ENCODE results near the gene MROH7. TPM values are rescaled to one million over a fixed set of nuclear protein-coding genes. Genes with fewer than 3 reads are reported as not detected.

Gene MROH7
- total RNA-seq, 4 donors from 2014 or later, result 2.0 to 5.7 (median 3.8) TPM

GRCh38 chr1:54754486-54755285, 113.1 kb downstream of the MROH7 start:
- no peak for DNase-seq (ENCODE audit: low spot score in 2 of 2)
- 87% methylated on average over 16 of the region's 25 CpGs for WGBS
- peaks cover 28% of the 10 kb centered on the region for H3K36me3 ChIP-seq
- no peaks in the 10 kb centered on the region for H3K27me3 ChIP-seq
- H3K27ac ChIP-seq, result no peak overlapping the region
- no peaks in the 10 kb centered on the region for H3K9me3 ChIP-seq
- no peaks in the 10 kb centered on the region for H3K4me1 ChIP-seq
- TF ChIP-seq EP300 (IDR thresholded peaks at IDR 0.05) (no peak), CTCF (IDR thresholded peaks at IDR 0.05) (no peak)
- H3K4me3 ChIP-seq, result no peak overlapping the region

GRCh38 chr1:54757833-54758232, 116.2 kb downstream of the MROH7 start:
- H3K36me3 ChIP-seq, result peaks cover 28% of the 10 kb centered on the region
- H3K27me3 ChIP-seq, result no peaks in the 10 kb centered on the region
- WGBS, result 94% methylated on average over 6 of the region's 9 CpGs
- DNase-seq (ENCODE audit: low spot score in 2 of 2), result no peak
- TF ChIP-seq CTCF (IDR thresholded peaks at IDR 0.05), result no peak
- TF ChIP-seq POLR2A (IDR thresholded peaks at IDR 0.05), result no peak
- TF ChIP-seq POLR2AphosphoS5 (IDR thresholded peaks at IDR 0.05), result no peak
- no peak for TF ChIP-seq EP300 (IDR thresholded peaks at IDR 0.05)
- H3K4me1 ChIP-seq, result peaks cover 1% of the 10 kb centered on the region
- H3K27ac ChIP-seq, result no peak overlapping the region
- H3K4me3 ChIP-seq, result no peak overlapping the region
- no peaks in the 10 kb centered on the region for H3K9me3 ChIP-seq

GRCh38 chr1:54758678-54759348, 117.2 kb downstream of the MROH7 start:
- no peak overlapping the region for H3K4me3 ChIP-seq
- no peaks in the 10 kb centered on the region for H3K9me3 ChIP-seq
- no peak overlapping the region for H3K27ac ChIP-seq
- H3K4me1 ChIP-seq, result peaks cover 11% of the 10 kb centered on the region
- no peaks in the 10 kb centered on the region for H3K27me3 ChIP-seq
- no peak for DNase-seq (ENCODE audit: low spot score in 2 of 2)
- no peak for TF ChIP-seq POLR2AphosphoS5 (IDR thresholded peaks at IDR 0.05)
- TF ChIP-seq CTCF (IDR thresholded peaks at IDR 0.05), result no peak
- no peak for TF ChIP-seq POLR2A (IDR thresholded peaks at IDR 0.05)
- no peak for TF ChIP-seq EP300 (IDR thresholded peaks at IDR 0.05)
- peaks cover 28% of the 10 kb centered on the region for H3K36me3 ChIP-seq
- 95% methylated on average over 12 of the region's 20 CpGs for WGBS

Other genes starting within 250 kb of the MROH7 start
- gene SSBP3, start 235.4 kb upstream of the MROH7 start, total RNA-seq, result 10 to 100 TPM; 26.4 to 49.5 (median 37.1) TPM
- gene ACOT11, start 93.6 kb upstream of the MROH7 start, total RNA-seq, result 1 to 10 TPM; 4.7 to 8.5 (median 6.9) TPM
- under 1 TPM in 1 of 4 donors, not detected in 3; 0.47 TPM for gene FAM151A, start 18.3 kb upstream of the MROH7 start, total RNA-seq
- 10 to 100 TPM; 16.7 to 59.9 (median 18.2) TPM for gene TTC4, start 74.1 kb downstream of the MROH7 start, total RNA-seq
- 1 to 10 TPM; 3.2 to 8.7 (median 5.8) TPM for gene PARS2, start 122.7 kb downstream of the MROH7 start, total RNA-seq
- gene TTC22, start 159.5 kb downstream of the MROH7 start, total RNA-seq, result 10 to 100 TPM; 37.4 to 64.0 (median 58.0) TPM
- gene DHCR24, start 245.4 kb downstream of the MROH7 start, total RNA-seq, result 100 to 1,000 TPM; 167 to 525 (median 389) TPM